Stimulated activated CD8-positive, alpha-beta memory T cell treated with anti-CD3 and anti-CD28 coated beads, Interleukin-12 subunit alpha, Interleukin-12 subunit beta, amount 100 ng/mL, for 1 hour (primary cell): ENCODE measurements around the gene OR9I1.

Experiments
- DNase-seq: peaks from one replicate; pipeline ENCODE4 v3.0.0-alpha.2; 2020; ENCODE audit warnings: low read depth

Gene OR9I1, protein sequence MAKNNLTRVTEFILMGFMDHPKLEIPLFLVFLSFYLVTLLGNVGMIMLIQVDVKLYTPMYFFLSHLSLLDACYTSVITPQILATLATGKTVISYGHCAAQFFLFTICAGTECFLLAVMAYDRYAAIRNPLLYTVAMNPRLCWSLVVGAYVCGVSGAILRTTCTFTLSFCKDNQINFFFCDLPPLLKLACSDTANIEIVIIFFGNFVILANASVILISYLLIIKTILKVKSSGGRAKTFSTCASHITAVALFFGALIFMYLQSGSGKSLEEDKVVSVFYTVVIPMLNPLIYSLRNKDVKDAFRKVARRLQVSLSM

DNA sequence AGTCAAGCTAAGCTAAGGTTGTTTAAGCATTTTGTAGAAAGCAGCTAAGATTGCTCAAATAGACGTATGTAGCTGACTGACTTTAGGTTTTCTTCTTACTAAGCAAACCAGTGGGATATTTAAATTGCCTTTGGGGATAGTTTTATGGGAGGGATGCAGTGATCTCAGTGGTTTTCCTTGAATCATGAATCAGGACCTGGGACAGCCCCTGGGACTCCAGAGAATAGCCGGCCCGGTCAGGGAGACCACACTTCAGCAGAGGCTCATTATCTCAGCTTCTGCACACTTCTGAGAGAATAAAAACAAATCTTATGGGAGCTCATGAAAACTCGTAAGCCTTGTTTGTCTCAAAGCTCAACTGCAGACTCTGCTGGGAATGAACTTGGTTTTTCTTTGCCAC, at the start of gene OR9I1:
TSS of gene OR9I1 (minus strand) at position 62 of the 400 bp plus-strand sequence. CDS start 6,086 bp downstream, outside the sequence.
- no peak for DNase-seq

- DNase-seq, result no peak
Measured at GRCh38 chr11:58165504-58166106, 40.3 kb upstream of the OR9I1 start.

- DNase-seq, result no peak
Measured at GRCh38 chr11:58164990-58165389, 39.7 kb upstream of the OR9I1 start.

- DNase-seq, result no peak
Measured at GRCh38 chr11:58164389-58164788, 39.1 kb upstream of the OR9I1 start.

GRCh38 chr11:58152781-58153180, 27.5 kb upstream of the OR9I1 start:
- no peak for DNase-seq

GRCh38 chr11:58142761-58143160, 17.4 kb upstream of the OR9I1 start:
- no peak for DNase-seq

DNA sequence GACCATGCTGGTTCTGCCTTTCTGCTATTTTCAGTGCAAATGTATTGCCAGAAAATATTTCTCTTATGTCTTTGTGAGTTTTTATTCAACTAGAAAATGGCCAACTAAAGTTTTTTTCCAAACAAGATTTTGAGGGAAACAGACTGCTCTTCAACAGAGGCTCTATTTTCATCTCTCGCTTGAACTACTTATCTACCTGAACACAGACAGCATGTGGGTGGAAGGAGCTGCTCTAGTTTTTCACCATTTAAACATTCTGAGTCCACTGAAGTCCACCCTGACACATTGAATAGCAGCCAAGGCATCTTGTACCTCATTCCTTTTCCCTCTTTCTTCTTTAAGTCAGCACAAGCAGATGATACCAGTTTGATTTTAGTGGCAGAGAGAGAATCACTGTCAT, 9.8 kb upstream of the OR9I1 start:
- no peak for DNase-seq

DNA sequence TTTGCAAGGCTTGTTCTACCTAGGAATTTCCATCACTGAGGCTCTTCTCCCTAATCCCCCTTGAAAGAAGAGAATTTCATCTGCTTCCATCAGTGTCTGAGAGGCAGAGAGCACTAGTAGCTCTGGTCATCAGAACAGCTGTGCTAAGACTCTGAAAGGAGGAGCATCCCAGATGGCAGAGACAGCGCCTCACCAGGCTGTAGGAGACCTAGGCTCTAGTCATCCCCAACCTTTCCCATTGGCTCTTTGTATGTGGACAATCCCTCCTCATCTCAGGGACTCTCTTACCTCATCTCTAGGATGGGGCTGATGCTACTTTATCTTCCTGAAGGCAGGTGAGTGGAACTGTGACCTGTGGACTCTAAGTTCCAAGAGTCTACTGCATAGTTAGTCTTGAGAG, 8.8 kb upstream of the OR9I1 start:
- DNase-seq, result no peak

GRCh38 chr11:58133309-58134076, 8.2 kb upstream of the OR9I1 start:
- no peak for DNase-seq

GRCh38 chr11:58127350-58127749, 2.0 kb upstream of the OR9I1 start:
- DNase-seq, result no peak

DNA sequence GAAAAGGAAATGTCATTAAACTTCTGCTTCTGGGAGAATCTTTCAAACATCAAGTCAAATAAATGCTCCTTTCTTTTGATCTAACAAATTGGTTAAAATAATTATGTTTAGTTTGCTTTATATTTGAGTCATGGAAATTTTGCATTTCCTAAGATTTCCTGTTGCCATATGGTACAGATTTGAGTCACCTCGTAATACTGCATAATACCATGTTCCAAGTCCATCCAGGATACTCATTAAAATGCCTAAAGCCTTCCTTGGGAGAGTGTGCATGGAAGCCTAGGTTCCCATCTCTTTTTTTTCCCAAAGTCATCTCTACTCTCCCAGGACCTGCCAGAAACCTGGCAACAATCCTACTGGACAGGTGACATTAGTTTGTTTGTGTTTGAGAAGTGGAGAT, 4.2 kb downstream of the OR9I1 start:
- no peak for DNase-seq

GRCh38 chr11:58097437-58097836, 27.9 kb downstream of the OR9I1 start:
- DNase-seq, result no peak

GRCh38 chr11:58086528-58086927, 38.8 kb downstream of the OR9I1 start:
- DNase-seq, result no peak

- no peak for DNase-seq
Measured at GRCh38 chr11:58075781-58076180, 49.5 kb downstream of the OR9I1 start.

DNA sequence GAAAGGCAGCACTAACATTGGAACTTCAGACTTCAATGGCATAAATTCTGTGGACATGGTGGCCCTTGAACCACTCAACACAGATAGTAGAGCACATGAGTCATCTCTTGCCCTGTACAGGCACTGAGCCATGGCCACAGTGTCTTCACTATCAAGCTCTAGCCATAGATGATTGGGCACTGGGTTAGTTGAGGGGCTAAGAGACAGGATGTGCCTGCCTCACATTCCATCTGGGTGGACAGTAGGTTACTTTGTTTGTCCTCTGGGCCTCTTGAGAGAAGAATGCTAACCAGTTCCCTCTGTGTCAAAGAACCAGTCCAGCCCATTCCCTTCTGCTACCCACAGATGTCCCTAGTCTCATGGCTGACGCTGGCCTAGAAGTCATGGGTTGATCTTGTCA, 54.7 kb downstream of the OR9I1 start:
- no peak for DNase-seq

DNA sequence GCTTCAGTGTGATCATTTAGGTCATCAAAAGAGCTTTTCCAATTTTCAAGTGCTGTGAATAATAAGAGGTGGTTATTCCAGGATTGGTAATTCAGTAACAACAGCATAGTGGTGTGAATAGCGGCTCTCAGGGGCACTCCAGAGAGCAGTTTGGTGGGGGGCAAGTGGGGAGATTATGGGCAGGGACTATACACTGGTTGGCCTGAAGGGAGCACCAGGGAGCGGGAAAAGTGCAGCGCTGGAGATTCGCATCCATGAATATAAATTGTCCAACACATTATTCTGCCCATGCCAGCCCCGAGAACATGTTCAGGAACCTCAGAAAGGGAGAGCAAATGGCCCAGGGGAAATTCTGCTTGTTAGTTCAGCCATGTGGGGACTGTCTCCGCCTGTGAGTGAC, 56.7 kb downstream of the OR9I1 start:
- DNase-seq, result no peak

GRCh38 chr11:58067685-58068084, 57.6 kb downstream of the OR9I1 start:
- no peak for DNase-seq
